Hepatocyte (in vitro differentiated cells): Measurements from ENCODE around the gene CPM. TPM values are rescaled to one million over a fixed set of nuclear protein-coding genes. Genes with fewer than 3 reads are reported as not detected.

ENCODE experiments used
- DNase-seq: peaks from one replicate; pipeline ENCODE4 v3.0.0-alpha.2; 2016; ENCODE audit warnings: low spot score
- H2AFZ ChIP-seq: fragments of 200-600 bp; sonication (generic); 2 replicates; pipeline ENCODE4 v1.6.0; 2016; ENCODE audit warnings: antibody characterized with exemption, mild to moderate bottlenecking
- H3K27ac ChIP-seq: fragments of 200-600 bp; sonication (generic); 2 replicates; pipeline ENCODE4 v1.5.1; 2016; ENCODE audit warnings: mild to moderate bottlenecking
- H3K27me3 ChIP-seq: fragments of 200-600 bp; sonication (generic); 2 replicates; pipeline ENCODE4 v1.6.1; 2016
- H3K36me3 ChIP-seq: fragments of 200-600 bp; sonication (generic); replicated peaks from 2 replicates; pipeline ENCODE4 v1.5.1; 2016; ENCODE audit warnings: low read depth; ENCODE audit not compliant: insufficient read depth
- H3K4me1 ChIP-seq: fragments of 200-600 bp; sonication (generic); 2 replicates; pipeline ENCODE4 v1.5.1; 2016; ENCODE audit warnings: mild to moderate bottlenecking, moderate library complexity; ENCODE audit not compliant: insufficient read depth
- H3K4me2 ChIP-seq: fragments of 200-600 bp; sonication (generic); 2 replicates; pipeline ENCODE4 v1.6.0; 2016
- H3K4me3 ChIP-seq: fragments of 200-600 bp; sonication (generic); 2 replicates; pipeline ENCODE4 v1.5.1; 2016; ENCODE audit warnings: mild to moderate bottlenecking
- H3K79me2 ChIP-seq: fragments of 200-600 bp; sonication (generic); 2 replicates; pipeline ENCODE4 v1.6.0; 2017; ENCODE audit warnings: mild to moderate bottlenecking
- H3K9me2 ChIP-seq: fragments of 200-600 bp; sonication (generic); replicated peaks from 2 replicates; pipeline ENCODE4 v1.6.0; 2017; ENCODE audit warnings: mild to moderate bottlenecking; ENCODE audit not compliant: insufficient read depth
- H3K9me3 ChIP-seq: fragments of 200-600 bp; sonication (generic); 2 replicates; pipeline ENCODE4 v1.5.1; 2016; ENCODE audit warnings: low read depth, mild to moderate bottlenecking
- H4K20me1 ChIP-seq: fragments of 200-600 bp; sonication (generic); 2 replicates; pipeline ENCODE4 v1.6.0; 2016; ENCODE audit warnings: mild to moderate bottlenecking; ENCODE audit not compliant: insufficient read depth, poor library complexity, severe bottlenecking
- EZH2 ChIP-seq: fragments of 200-600 bp; sonication (generic); IDR thresholded peaks from 2 replicates; pipeline ENCODE4 v1.6.1; 2016; ENCODE audit warnings: antibody characterized with exemption, mild to moderate bottlenecking, borderline replicate concordance
- EZH2phosphoT487 ChIP-seq: fragments of 200-600 bp; sonication (generic); IDR thresholded peaks from one replicate; pipeline ENCODE4 v1.6.1; 2018; ENCODE audit warnings: antibody characterized with exemption, mild to moderate bottlenecking, low read depth, moderate library complexity; ENCODE audit not compliant: unreplicated experiment, severe bottlenecking
- WGBS: methylation state at CpG from one replicate; pipeline ENCODE4 v1.1.6; 2016; ENCODE audit warnings: low lambda C conversion rate; ENCODE audit errors: missing lambda C conversion rate; 5-methylcytosine and 5-hydroxymethylcytosine counted together
- polyA plus RNA-seq: library from polyadenylated mRNA; unstranded; fragments of >200 nt; fragmentation: Nextera tagmentation; extraction: Ambion mirVana; gene quantifications from 2 replicates; pipeline ENCODE4 v1.2.1, GENCODE V29; 2016
- total RNA-seq: library from RNA; depleted of rRNA; stranded (reverse); fragments of >200 nt; gene quantifications from 2 replicates; pipeline ENCODE4 v1.2.3, GENCODE V29; 2014
- TF ChIP-seq, protein P1 (sequence below): fragments of 200-600 bp; sonication (generic); IDR thresholded peaks from 2 replicates; pipeline ENCODE4 v1.5.1; 2016; ENCODE audit warnings: antibody characterized with exemption, mild to moderate bottlenecking; ENCODE audit not compliant: poor library complexity

CPM gene
- total and polyA plus RNA-seq, 2 experiments from 2014 or later: 26.8 to 28.0 TPM

- Histone ChIP-seq H4K20me1 (no peaks in the 10 kb centered on the region), H3K79me2 (no peaks in the 10 kb centered on the region), H3K9me2 (no peaks in the 10 kb centered on the region), H3K27me3 (peaks cover 11% of the 10 kb centered on the region), H3K27ac (peak overlapping the region; percentile 14), H3K9me3 (no peaks in the 10 kb centered on the region), H3K4me3 (peak overlapping the region; percentile 75), H3K4me2 (peak overlapping the region; percentile 95), H2AFZ (peak overlapping the region; percentile 88), H3K36me3 (no peaks in the 10 kb centered on the region), H3K4me1 (peaks cover 6% of the 10 kb centered on the region)
- 11% methylated on average over 16 of the region's 18 CpGs for WGBS
- TF ChIP-seq EZH2phosphoT487: no peak
- no peak for TF ChIP-seq EZH2
- TF ChIP-seq, protein P1, sequence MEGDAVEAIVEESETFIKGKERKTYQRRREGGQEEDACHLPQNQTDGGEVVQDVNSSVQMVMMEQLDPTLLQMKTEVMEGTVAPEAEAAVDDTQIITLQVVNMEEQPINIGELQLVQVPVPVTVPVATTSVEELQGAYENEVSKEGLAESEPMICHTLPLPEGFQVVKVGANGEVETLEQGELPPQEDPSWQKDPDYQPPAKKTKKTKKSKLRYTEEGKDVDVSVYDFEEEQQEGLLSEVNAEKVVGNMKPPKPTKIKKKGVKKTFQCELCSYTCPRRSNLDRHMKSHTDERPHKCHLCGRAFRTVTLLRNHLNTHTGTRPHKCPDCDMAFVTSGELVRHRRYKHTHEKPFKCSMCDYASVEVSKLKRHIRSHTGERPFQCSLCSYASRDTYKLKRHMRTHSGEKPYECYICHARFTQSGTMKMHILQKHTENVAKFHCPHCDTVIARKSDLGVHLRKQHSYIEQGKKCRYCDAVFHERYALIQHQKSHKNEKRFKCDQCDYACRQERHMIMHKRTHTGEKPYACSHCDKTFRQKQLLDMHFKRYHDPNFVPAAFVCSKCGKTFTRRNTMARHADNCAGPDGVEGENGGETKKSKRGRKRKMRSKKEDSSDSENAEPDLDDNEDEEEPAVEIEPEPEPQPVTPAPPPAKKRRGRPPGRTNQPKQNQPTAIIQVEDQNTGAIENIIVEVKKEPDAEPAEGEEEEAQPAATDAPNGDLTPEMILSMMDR: no peak
- DNase-seq: no peak
Measured at GRCh38 chr12:68932128-68932960, 627 bp downstream of the CPM start.

GRCh38 chr12:68930178-68930577, 2.8 kb downstream of the CPM start:
- TF ChIP-seq EZH2: no peak
- TF ChIP-seq EZH2phosphoT487: no peak
- TF ChIP-seq, protein P1: no peak
- 77% methylated on average over 6 of the region's 6 CpGs for WGBS
- H4K20me1 ChIP-seq: no peaks in the 10 kb centered on the region
- DNase-seq: no peak
- no peak overlapping the region for H3K27ac ChIP-seq
- no peak overlapping the region for H3K4me3 ChIP-seq
- H3K36me3 ChIP-seq: no peaks in the 10 kb centered on the region
- H3K9me3 ChIP-seq: no peaks in the 10 kb centered on the region
- H2AFZ ChIP-seq: no peak overlapping the region
- H3K27me3 ChIP-seq: peaks cover 11% of the 10 kb centered on the region
- H3K9me2 ChIP-seq: no peaks in the 10 kb centered on the region
- H3K4me2 ChIP-seq: no peak overlapping the region
- no peaks in the 10 kb centered on the region for H3K79me2 ChIP-seq
- H3K4me1 ChIP-seq: peaks cover 6% of the 10 kb centered on the region

- Histone ChIP-seq H3K27ac (no peak overlapping the region), H3K4me2 (no peak overlapping the region), H4K20me1 (no peaks in the 10 kb centered on the region), H3K36me3 (no peaks in the 10 kb centered on the region), H3K79me2 (no peaks in the 10 kb centered on the region), H2AFZ (no peak overlapping the region), H3K9me3 (no peaks in the 10 kb centered on the region), H3K27me3 (no peaks in the 10 kb centered on the region), H3K9me2 (no peaks in the 10 kb centered on the region), H3K4me1 (peaks cover 4% of the 10 kb centered on the region), H3K4me3 (no peak overlapping the region)
- WGBS: 82% methylated on average over 4 of the region's 4 CpGs
- no peak for DNase-seq
- TF ChIP-seq, protein P1: no peak
- TF ChIP-seq EZH2phosphoT487: no peak
- TF ChIP-seq EZH2: no peak
Measured at GRCh38 chr12:68924546-68924945, 8.4 kb downstream of the CPM start.
